Activated CD8-positive, alpha-beta T cell treated with anti-CD3 and anti-CD28 coated beads for 36 hours (primary cell): Measurements from ENCODE around the gene LRBA. TPM values are rescaled to one million over a fixed set of nuclear protein-coding genes. Genes with fewer than 3 reads are reported as not detected.

ENCODE experiments used
- ATAC-seq: fragments of 200-7000 bp; cut with Tn5 transposase; one replicate; pipeline ENCODE4 v1.10.0; 2021; ENCODE audit warnings: mild to moderate bottlenecking, moderate library complexity
- CTCF ChIA-PET: fragments of 350-600 bp; sonication (Branson Sonifier 250); formaldehyde crosslinking; loops from one replicate; lab custom pipeline; 2021; ENCODE audit warnings: antibody characterized with exemption; lab: Charles Lee
- POLR2A ChIA-PET: fragments of 350-600 bp; sonication (Branson Sonifier 250); formaldehyde crosslinking; loops from one replicate; lab custom pipeline; 2021; ENCODE audit warnings: antibody characterized with exemption; lab: Charles Lee
- DNase-seq: peaks from one replicate; pipeline ENCODE4 v3.0.0-alpha.2; 2020
- H3K27ac Mint-ChIP-seq: one replicate; pipeline ENCODE4 v1.8.0; 2021; ENCODE audit warnings: mild to moderate bottlenecking, mixed read lengths
- H3K27me3 Mint-ChIP-seq: one replicate; pipeline ENCODE4 v1.8.0; 2021; ENCODE audit warnings: mixed read lengths
- H3K36me3 Mint-ChIP-seq: one replicate; pipeline ENCODE4 v1.8.0; 2021; ENCODE audit warnings: low read depth, mixed read lengths
- H3K4me1 Mint-ChIP-seq: one replicate; pipeline ENCODE4 v1.8.0; 2021; ENCODE audit warnings: low read depth, mixed read lengths
- H3K4me3 Mint-ChIP-seq: one replicate; pipeline ENCODE4 v1.8.0; 2021; ENCODE audit warnings: mild to moderate bottlenecking, moderate library complexity, mixed read lengths
- H3K9me3 Mint-ChIP-seq: one replicate; pipeline ENCODE4 v1.8.0; 2021; ENCODE audit warnings: mixed read lengths
- CTCF ChIP-seq: fragments of 200-600 bp; IDR thresholded peaks from one replicate; pipeline ENCODE4 v1.8.0; 2022; ENCODE audit warnings: antibody characterized with exemption, mild to moderate bottlenecking
- intact Hi-C: fragments of 100-400 bp; cut with micrococcal nuclease; formaldehyde crosslinking; loops from one replicate; pipeline ENCODE4 v1.10.0; 2022
- total RNA-seq, 2 experiments: library from RNA; stranded (reverse); gene quantifications; one replicate each; pipeline ENCODE4 v1.2.3, GENCODE V29; 2021

Gene LRBA
- total RNA-seq, 2 experiments from 2014 or later = 48.1 to 52.5 TPM

DNA sequence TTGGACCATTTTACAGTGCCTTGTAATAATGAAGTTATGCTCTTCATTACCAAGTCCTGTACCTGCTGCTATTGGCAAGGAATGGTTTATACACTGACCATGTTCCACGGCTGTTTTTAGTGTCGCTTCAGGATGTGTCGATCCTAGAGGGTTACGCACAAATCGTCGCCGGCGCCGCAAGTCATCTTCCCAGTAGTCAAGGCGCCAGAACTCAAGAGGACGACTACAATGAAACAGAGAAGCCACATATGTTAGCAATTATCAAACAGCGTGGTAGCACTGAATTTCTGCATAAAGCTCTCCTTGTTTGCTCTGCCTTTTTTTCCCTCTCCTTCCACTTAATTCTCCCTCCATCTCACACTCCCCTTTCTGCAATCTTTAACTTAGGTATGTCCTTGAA lies 416.2 kb downstream of the LRBA start:
- ChIA-PET POLR2A (no interaction called here), CTCF (no interaction called here)
- intact Hi-C loops = no loop called here
- H3K4me3 Mint-ChIP-seq = no peak overlapping the region
- no peaks in the 10 kb centered on the region for H3K27me3 Mint-ChIP-seq
- ATAC-seq (no peak), DNase-seq (no peak)
- no peak overlapping the region for H3K27ac Mint-ChIP-seq
- TF ChIP-seq CTCF = no peak
- no peaks in the 10 kb centered on the region for H3K4me1 Mint-ChIP-seq
- peaks cover 6% of the 10 kb centered on the region for H3K36me3 Mint-ChIP-seq
- no peaks in the 10 kb centered on the region for H3K9me3 Mint-ChIP-seq

DNA sequence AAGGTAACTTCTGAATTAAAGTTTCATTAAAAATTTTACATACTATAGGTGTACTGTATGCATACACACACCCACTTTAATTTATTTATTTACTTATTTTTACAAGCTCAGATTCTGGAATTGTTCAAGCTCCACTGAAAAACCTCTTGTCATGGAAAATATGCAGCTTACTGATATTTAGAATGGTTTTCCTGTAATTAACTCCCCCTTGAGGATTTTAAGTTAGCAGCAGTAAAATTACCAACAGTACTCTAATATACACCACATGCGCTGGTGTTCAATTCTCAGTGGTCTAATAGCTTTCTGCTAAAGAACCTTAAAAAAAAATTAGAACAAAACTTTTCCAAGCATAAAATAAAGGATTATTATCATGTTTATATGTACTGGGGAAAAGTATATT lies 421.1 kb downstream of the LRBA start:
- H3K4me1 Mint-ChIP-seq = no peaks in the 10 kb centered on the region
- no peak overlapping the region for H3K27ac Mint-ChIP-seq
- no peaks in the 10 kb centered on the region for H3K9me3 Mint-ChIP-seq
- ATAC-seq (no peak), DNase-seq (no peak)
- POLR2A ChIA-PET = no interaction called here
- intact Hi-C loops = no loop called here
- no peaks in the 10 kb centered on the region for H3K27me3 Mint-ChIP-seq
- H3K4me3 Mint-ChIP-seq = no peak overlapping the region
- CTCF ChIA-PET = no interaction called here
- TF ChIP-seq CTCF = no peak
- peaks cover 4% of the 10 kb centered on the region for H3K36me3 Mint-ChIP-seq

DNA sequence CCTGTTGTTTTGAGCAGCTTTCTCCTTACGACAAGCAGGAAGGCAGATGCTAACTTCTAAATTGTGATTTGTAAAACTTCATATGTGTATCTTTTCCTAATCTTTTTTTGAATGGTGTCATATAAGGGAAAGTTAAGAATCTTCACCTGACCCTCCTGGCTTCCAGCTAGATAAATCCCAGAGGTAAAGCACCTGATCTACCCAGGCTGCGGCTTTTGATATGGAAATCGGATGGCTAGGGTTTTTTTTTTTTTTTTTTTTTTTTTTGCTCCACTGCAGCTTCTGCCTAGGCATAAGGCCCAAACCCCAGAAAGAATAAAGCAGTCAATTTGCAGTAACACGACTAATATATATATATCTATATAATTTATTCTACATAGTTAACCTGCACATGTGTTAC lies 423.2 kb downstream of the LRBA start:
- Mint-ChIP-seq H3K27me3 (no peaks in the 10 kb centered on the region), H3K4me3 (no peak overlapping the region), H3K4me1 (no peaks in the 10 kb centered on the region), H3K36me3 (peaks cover 5% of the 10 kb centered on the region), H3K27ac (no peak overlapping the region), H3K9me3 (no peaks in the 10 kb centered on the region)
- ATAC-seq (no peak), DNase-seq (no peak)
- CTCF ChIA-PET = interaction anchor here (0.7 to 0.9 kb wide), 2 partner anchors 9 to 34 kb away, joined by 3 read pairs; no protein-coding TSS in a partner anchor
- TF ChIP-seq CTCF = no peak
- intact Hi-C loops = no loop called here
- POLR2A ChIA-PET = no interaction called here

DNA sequence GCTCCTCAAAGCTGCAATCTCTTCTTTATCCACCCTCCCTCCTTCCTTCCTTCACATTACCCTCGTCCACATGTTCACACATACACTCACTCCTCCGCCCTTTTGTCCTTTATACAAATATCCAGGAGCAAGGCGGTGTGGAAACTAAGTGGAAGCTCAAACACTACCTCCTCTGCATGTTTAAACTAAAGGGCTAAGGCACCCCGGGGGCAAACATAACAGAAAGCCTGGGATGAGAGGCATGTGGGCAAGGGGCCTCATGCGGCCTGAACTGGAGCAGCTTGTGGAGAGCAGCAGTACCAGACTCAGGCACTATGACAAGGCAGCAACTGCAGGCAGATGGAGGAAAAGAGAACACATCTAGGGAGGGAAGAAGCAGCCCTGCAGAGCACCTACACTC lies 423.7 kb downstream of the LRBA start:
- POLR2A ChIA-PET = no interaction called here
- Mint-ChIP-seq H3K27me3 (no peaks in the 10 kb centered on the region), H3K4me3 (no peak overlapping the region), H3K27ac (no peak overlapping the region), H3K9me3 (no peaks in the 10 kb centered on the region), H3K36me3 (peaks cover 6% of the 10 kb centered on the region), H3K4me1 (no peaks in the 10 kb centered on the region)
- DNase-seq (no peak), ATAC-seq (no peak)
- TF ChIP-seq CTCF = no peak
- CTCF ChIA-PET = interaction anchor here (0.7 to 0.9 kb wide), 2 partner anchors 10 to 34 kb away, joined by 3 read pairs; no protein-coding TSS in a partner anchor
- intact Hi-C loops = no loop called here

DNA sequence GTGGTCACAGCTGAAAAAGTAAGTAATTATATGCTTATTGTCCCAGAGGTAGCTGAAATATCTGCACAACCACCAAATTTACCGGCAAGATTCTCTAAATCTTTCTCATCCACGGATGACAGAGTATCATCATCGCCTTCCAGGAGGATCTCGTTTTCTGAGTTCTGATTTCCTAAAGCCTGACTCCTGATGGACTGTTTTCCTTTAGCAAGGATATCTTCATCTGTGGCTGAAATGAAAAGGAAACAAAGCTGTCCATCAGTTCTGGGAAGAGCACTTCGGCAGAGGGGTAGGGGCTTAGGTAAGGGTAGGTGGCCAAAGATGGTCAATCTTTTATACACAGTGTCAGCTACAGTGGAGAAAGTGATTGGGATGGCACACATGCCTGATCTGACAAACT lies 424.5 kb downstream of the LRBA start:
- H3K27ac Mint-ChIP-seq = no peak overlapping the region
- no peaks in the 10 kb centered on the region for H3K4me1 Mint-ChIP-seq
- CTCF ChIA-PET = no interaction called here
- H3K27me3 Mint-ChIP-seq = no peaks in the 10 kb centered on the region
- intact Hi-C loops = no loop called here
- no peak for ATAC-seq
- H3K36me3 Mint-ChIP-seq = peaks cover 12% of the 10 kb centered on the region
- H3K4me3 Mint-ChIP-seq = no peak overlapping the region
- POLR2A ChIA-PET = no interaction called here
- TF ChIP-seq CTCF = no peak
- H3K9me3 Mint-ChIP-seq = no peaks in the 10 kb centered on the region
- no peak for DNase-seq
